ENCODE data around the gene TRIM67.
"Not testable (repeated sequence)": the region's sequence is repeated elsewhere in the genome, so short reads cannot be mapped to it uniquely, and the experiment has no call there.

TRIM67 gene

GRCh38 chr1:231161667-231162296 is at the start of gene TRIM67:
TSS of gene TRIM67 (plus strand) at chr1:231162058. CDS start at chr1:231162970, 912 bp downstream.
- no peak for DNase-seq (ENCODE audit: low read depth)

- no peak for DNase-seq (ENCODE audit: low read depth)
These were observed 45.1 kb upstream of the TRIM67 start for GRCh38 chr1:231116738-231117137.

- DNase-seq (ENCODE audit: low read depth) = no peak
These were observed 43.0 kb upstream of the TRIM67 start for GRCh38 chr1:231118704-231119453.

GRCh38 chr1:231121533-231121932 is 40.3 kb upstream of the TRIM67 start:
- DNase-seq (ENCODE audit: low read depth) = no peak

GRCh38 chr1:231122143-231122542 is 39.7 kb upstream of the TRIM67 start:
- DNase-seq (ENCODE audit: low read depth) = no peak

- no peak for DNase-seq (ENCODE audit: low read depth)
These were observed 37.1 kb upstream of the TRIM67 start for GRCh38 chr1:231124746-231125145.

GRCh38 chr1:231125972-231126580 is 35.8 kb upstream of the TRIM67 start:
- DNase-seq (ENCODE audit: low read depth) = no peak

- DNase-seq (ENCODE audit: low read depth) = not testable (repeated sequence)
These were observed 34.8 kb upstream of the TRIM67 start for GRCh38 chr1:231127106-231127505.

- not testable (repeated sequence) for DNase-seq (ENCODE audit: low read depth)
These were observed 33.4 kb upstream of the TRIM67 start for GRCh38 chr1:231128471-231128870.

GRCh38 chr1:231130544-231130943 is 31.3 kb upstream of the TRIM67 start:
- DNase-seq (ENCODE audit: low read depth) = no peak

- DNase-seq (ENCODE audit: low read depth) = not testable (repeated sequence)
These were observed 29.3 kb upstream of the TRIM67 start for GRCh38 chr1:231132591-231132990.

GRCh38 chr1:231134624-231135023 is 27.2 kb upstream of the TRIM67 start:
- DNase-seq (ENCODE audit: low read depth) = no peak

GRCh38 chr1:231138236-231138635 is 23.6 kb upstream of the TRIM67 start:
- DNase-seq (ENCODE audit: low read depth) = no peak

- DNase-seq (ENCODE audit: low read depth) = no peak
These were observed 22.7 kb upstream of the TRIM67 start for GRCh38 chr1:231139125-231139649.

GRCh38 chr1:231139659-231140654 is 21.9 kb upstream of the TRIM67 start:
- DNase-seq (ENCODE audit: low read depth) = no peak

GRCh38 chr1:231144416-231145193 is 17.3 kb upstream of the TRIM67 start:
- DNase-seq (ENCODE audit: low read depth) = no peak

GRCh38 chr1:231147896-231148295 is 14.0 kb upstream of the TRIM67 start:
- DNase-seq (ENCODE audit: low read depth) = no peak

GRCh38 chr1:231151811-231152210 is 10.0 kb upstream of the TRIM67 start:
- DNase-seq (ENCODE audit: low read depth) = no peak

- no peak for DNase-seq (ENCODE audit: low read depth)
These were observed 8.1 kb upstream of the TRIM67 start for GRCh38 chr1:231153726-231154125.

GRCh38 chr1:231155808-231156207 is 6.0 kb upstream of the TRIM67 start:
- no peak for DNase-seq (ENCODE audit: low read depth)

- no peak for DNase-seq (ENCODE audit: low read depth)
These were observed 4.5 kb upstream of the TRIM67 start for GRCh38 chr1:231157311-231157710.
